GM23338 (cell line): Measurements from ENCODE around the gene ARL15. TPM values are rescaled to one million over a fixed set of nuclear protein-coding genes. Genes with fewer than 3 reads are reported as not detected.

Source experiments
- ATAC-seq: fragments of 200-7000 bp; cut with Tn5 transposase; 3 replicates; pipeline ENCODE4 v1.9.1; 2020
- DNase-seq: peaks from one replicate; pipeline ENCODE4 v3.0.0-alpha.2; 2015; ENCODE audit warnings: low spot score
- H2AFZ ChIP-seq: fragments of 200-600 bp; sonication (generic); 2 replicates; pipeline ENCODE4 v1.8.0; 2016; ENCODE audit warnings: antibody characterized with exemption, mild to moderate bottlenecking, moderate library complexity
- H3F3A ChIP-seq: fragments of 200-600 bp; sonication (generic); replicated peaks from 2 replicates; pipeline ENCODE4 v1.8.0; 2017; ENCODE audit warnings: antibody characterized with exemption, mixed run types, low read depth
- H3K27ac ChIP-seq: fragments of 200-600 bp; sonication (generic); 2 replicates; pipeline ENCODE4 v1.6.1; 2016; ENCODE audit warnings: low read depth
- H3K27me3 ChIP-seq: fragments of 200-600 bp; sonication (generic); 2 replicates; pipeline ENCODE4 v1.8.0; 2016; ENCODE audit warnings: mild to moderate bottlenecking, mixed run types, moderate library complexity; ENCODE audit not compliant: insufficient read depth
- H3K36me3 ChIP-seq: fragments of 200-600 bp; sonication (generic); 2 replicates; pipeline ENCODE4 v1.8.0; 2016; ENCODE audit warnings: mild to moderate bottlenecking; ENCODE audit not compliant: insufficient read depth
- H3K4me1 ChIP-seq: fragments of 200-600 bp; sonication (generic); 2 replicates; pipeline ENCODE4 v1.8.0; 2016; ENCODE audit warnings: mild to moderate bottlenecking, moderate library complexity; ENCODE audit not compliant: insufficient read depth
- H3K4me2 ChIP-seq: fragments of 200-600 bp; sonication (generic); 2 replicates; pipeline ENCODE4 v1.7.1; 2017; ENCODE audit warnings: mixed run types
- H3K4me3 ChIP-seq: fragments of 200-600 bp; sonication (generic); 2 replicates; pipeline ENCODE4 v1.6.1; 2016; ENCODE audit warnings: mixed run types
- H3K79me2 ChIP-seq: fragments of 200-600 bp; sonication (generic); replicated peaks from 2 replicates; pipeline ENCODE4 v1.8.0; 2017; ENCODE audit warnings: mild to moderate bottlenecking; ENCODE audit not compliant: insufficient read depth
- H3K9me2 ChIP-seq: fragments of 200-600 bp; sonication (generic); 2 replicates; pipeline ENCODE4 v1.8.0; 2017; ENCODE audit not compliant: insufficient read depth
- H4K20me1 ChIP-seq: fragments of 200-600 bp; sonication (generic); replicated peaks from 2 replicates; pipeline ENCODE4 v1.8.0; 2017; ENCODE audit warnings: mild to moderate bottlenecking; ENCODE audit not compliant: insufficient read depth
- H3K27ac Mint-ChIP-seq: 2 replicates; pipeline ENCODE4 v1.8.0; 2020; ENCODE audit warnings: inconsistent platforms, mild to moderate bottlenecking, moderate library complexity, mixed read lengths
- H3K27me3 Mint-ChIP-seq: 3 replicates; pipeline ENCODE4 v1.8.0; 2022; ENCODE audit warnings: low read depth, mild to moderate bottlenecking, moderate library complexity, mixed read lengths, inconsistent platforms; ENCODE audit not compliant: insufficient read depth, poor library complexity
- H3K36me3 Mint-ChIP-seq: 3 replicates; pipeline ENCODE4 v1.8.0; 2021; ENCODE audit warnings: low read depth, mild to moderate bottlenecking, inconsistent platforms, moderate library complexity, mixed read lengths
- H3K4me1 Mint-ChIP-seq: 3 replicates; pipeline ENCODE4 v1.8.0; 2020; ENCODE audit warnings: mild to moderate bottlenecking, inconsistent platforms, mixed read lengths
- H3K4me3 Mint-ChIP-seq: 3 replicates; pipeline ENCODE4 v1.8.0; 2021; ENCODE audit warnings: moderate library complexity, mild to moderate bottlenecking, inconsistent platforms, mixed read lengths
- H3K9me3 Mint-ChIP-seq: 3 replicates; pipeline ENCODE4 v1.8.0; 2020; ENCODE audit warnings: moderate library complexity, mild to moderate bottlenecking, inconsistent platforms, mixed read lengths
- CREB1 ChIP-seq: fragments of 250-450 bp; sonication (Bioruptor Pico); IDR thresholded peaks from 2 replicates; pipeline ENCODE4 v1.5.0; 2020; ENCODE audit warnings: low read depth, mild to moderate bottlenecking, moderate library complexity
- EZH2 ChIP-seq: fragments of 200-600 bp; sonication (generic); IDR thresholded peaks from one replicate; pipeline ENCODE4 v1.8.0; 2017; ENCODE audit warnings: antibody characterized with exemption, mild to moderate bottlenecking, low read depth; ENCODE audit not compliant: unreplicated experiment
- EZH2phosphoT487 ChIP-seq: fragments of 200-600 bp; sonication (generic); IDR thresholded peaks from one replicate; pipeline ENCODE4 v1.8.1; 2018; ENCODE audit warnings: antibody characterized with exemption; ENCODE audit not compliant: unreplicated experiment
- JUNB ChIP-seq: IDR thresholded peaks from one replicate; pipeline ENCODE4 v1.6.1; 2016; ENCODE audit warnings: antibody characterized with exemption; ENCODE audit not compliant: unreplicated experiment
- NANOG ChIP-seq: IDR thresholded peaks from 2 replicates; pipeline ENCODE4 v1.6.1; 2016; ENCODE audit warnings: antibody characterized with exemption, borderline replicate concordance
- POLR2AphosphoS5 ChIP-seq: IDR thresholded peaks from 2 replicates; pipeline ENCODE4 v1.6.1; 2016; ENCODE audit warnings: antibody characterized with exemption, low read depth
- ZNF331 ChIP-seq: fragments of 250-450 bp; sonication (Bioruptor Pico); IDR thresholded peaks from 2 replicates; pipeline ENCODE4 v1.5.0; 2020; ENCODE audit warnings: low read depth, mild to moderate bottlenecking, moderate library complexity
- polyA plus RNA-seq: library from polyadenylated mRNA; unstranded; fragments of >200 nt; fragmentation: Nextera tagmentation; extraction: Ambion mirVana; gene quantifications from 2 replicates; pipeline ENCODE4 v1.2.1, GENCODE V29; 2016
- total RNA-seq: library from RNA; depleted of rRNA; stranded (reverse); fragments of >200 nt; shearing (Covaris generic); gene quantifications from 2 replicates; pipeline ENCODE4 v1.2.3, GENCODE V29; 2014
- TF ChIP-seq, protein P1 (sequence below): IDR thresholded peaks from 2 replicates; pipeline ENCODE4 v1.6.1; 2016; ENCODE audit warnings: antibody characterized with exemption
- TF ChIP-seq, protein P2 (sequence below), 2 experiments: fragments of 200-600 bp in 1 of 2; sonication (generic) in 1 of 2; conservative IDR thresholded peaks; 2 replicates each; pipeline versions ENCODE4 v1.5.1 to v1.6.1; 2016 to 2017; ENCODE audit warnings: antibody characterized with exemption in 2 of 2, low read depth in 2 of 2, mild to moderate bottlenecking in 2 of 2, moderate library complexity in 1 of 2
- TF ChIP-seq, protein P3 (sequence below): fragments of 250-450 bp; sonication (Bioruptor Pico); IDR thresholded peaks from 2 replicates; pipeline ENCODE4 v1.5.0; 2020; ENCODE audit warnings: mild to moderate bottlenecking, moderate library complexity
- TF ChIP-seq, protein P4 (sequence below): IDR thresholded peaks from one replicate; pipeline ENCODE4 v1.6.1; 2018; ENCODE audit warnings: antibody characterized with exemption; ENCODE audit not compliant: unreplicated experiment

Gene ARL15
- total and polyA plus RNA-seq, 2 experiments from 2014 or later, result 13.0 to 54.0 TPM

GRCh38 chr5:54091307-54092130 is 218.9 kb downstream of the ARL15 start:
- H3K27ac Mint-ChIP-seq, result peak overlapping the region; percentile 54; the same call in 1 of the 2 replicates
- H3K4me1 Mint-ChIP-seq, result peaks cover 46% of the 10 kb centered on the region
- DNase-seq (no peak), ATAC-seq (peak; percentile 36; the same call in 1 of the 3 replicates)
- Histone ChIP-seq H3K9me2 (no peaks in the 10 kb centered on the region), H3K4me2 (0 out of 2 replicates have a peak overlapping the region, but pooled peaks have one; percentile 4), H3K27ac (no peak overlapping the region), H3K4me3 (no peak overlapping the region), H3K79me2 (no peaks in the 10 kb centered on the region), H4K20me1 (no peaks in the 10 kb centered on the region), H3K4me1 (peaks cover 39% of the 10 kb centered on the region), H3K36me3 (no peaks in the 10 kb centered on the region), H3F3A (no peaks in the 10 kb centered on the region), H2AFZ (no peak overlapping the region), H3K27me3 (no peaks in the 10 kb centered on the region)
- H3K27me3 Mint-ChIP-seq, result peaks cover 4% of the 10 kb centered on the region
- TF ChIP-seq, protein P1, sequence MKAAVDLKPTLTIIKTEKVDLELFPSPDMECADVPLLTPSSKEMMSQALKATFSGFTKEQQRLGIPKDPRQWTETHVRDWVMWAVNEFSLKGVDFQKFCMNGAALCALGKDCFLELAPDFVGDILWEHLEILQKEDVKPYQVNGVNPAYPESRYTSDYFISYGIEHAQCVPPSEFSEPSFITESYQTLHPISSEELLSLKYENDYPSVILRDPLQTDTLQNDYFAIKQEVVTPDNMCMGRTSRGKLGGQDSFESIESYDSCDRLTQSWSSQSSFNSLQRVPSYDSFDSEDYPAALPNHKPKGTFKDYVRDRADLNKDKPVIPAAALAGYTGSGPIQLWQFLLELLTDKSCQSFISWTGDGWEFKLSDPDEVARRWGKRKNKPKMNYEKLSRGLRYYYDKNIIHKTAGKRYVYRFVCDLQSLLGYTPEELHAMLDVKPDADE, result no peak
- TF ChIP-seq EZH2, result no peak
- no peak for TF ChIP-seq EZH2phosphoT487
- TF ChIP-seq CREB1 (CRISPR knock-in tag), result no peak
- no peak for TF ChIP-seq JUNB
- TF ChIP-seq, protein P2, sequence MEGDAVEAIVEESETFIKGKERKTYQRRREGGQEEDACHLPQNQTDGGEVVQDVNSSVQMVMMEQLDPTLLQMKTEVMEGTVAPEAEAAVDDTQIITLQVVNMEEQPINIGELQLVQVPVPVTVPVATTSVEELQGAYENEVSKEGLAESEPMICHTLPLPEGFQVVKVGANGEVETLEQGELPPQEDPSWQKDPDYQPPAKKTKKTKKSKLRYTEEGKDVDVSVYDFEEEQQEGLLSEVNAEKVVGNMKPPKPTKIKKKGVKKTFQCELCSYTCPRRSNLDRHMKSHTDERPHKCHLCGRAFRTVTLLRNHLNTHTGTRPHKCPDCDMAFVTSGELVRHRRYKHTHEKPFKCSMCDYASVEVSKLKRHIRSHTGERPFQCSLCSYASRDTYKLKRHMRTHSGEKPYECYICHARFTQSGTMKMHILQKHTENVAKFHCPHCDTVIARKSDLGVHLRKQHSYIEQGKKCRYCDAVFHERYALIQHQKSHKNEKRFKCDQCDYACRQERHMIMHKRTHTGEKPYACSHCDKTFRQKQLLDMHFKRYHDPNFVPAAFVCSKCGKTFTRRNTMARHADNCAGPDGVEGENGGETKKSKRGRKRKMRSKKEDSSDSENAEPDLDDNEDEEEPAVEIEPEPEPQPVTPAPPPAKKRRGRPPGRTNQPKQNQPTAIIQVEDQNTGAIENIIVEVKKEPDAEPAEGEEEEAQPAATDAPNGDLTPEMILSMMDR (conservative IDR thresholded peaks at IDR 0.05; ENCODE audit: low read depth in 2 of 2), result no peak
- TF ChIP-seq, protein P3, sequence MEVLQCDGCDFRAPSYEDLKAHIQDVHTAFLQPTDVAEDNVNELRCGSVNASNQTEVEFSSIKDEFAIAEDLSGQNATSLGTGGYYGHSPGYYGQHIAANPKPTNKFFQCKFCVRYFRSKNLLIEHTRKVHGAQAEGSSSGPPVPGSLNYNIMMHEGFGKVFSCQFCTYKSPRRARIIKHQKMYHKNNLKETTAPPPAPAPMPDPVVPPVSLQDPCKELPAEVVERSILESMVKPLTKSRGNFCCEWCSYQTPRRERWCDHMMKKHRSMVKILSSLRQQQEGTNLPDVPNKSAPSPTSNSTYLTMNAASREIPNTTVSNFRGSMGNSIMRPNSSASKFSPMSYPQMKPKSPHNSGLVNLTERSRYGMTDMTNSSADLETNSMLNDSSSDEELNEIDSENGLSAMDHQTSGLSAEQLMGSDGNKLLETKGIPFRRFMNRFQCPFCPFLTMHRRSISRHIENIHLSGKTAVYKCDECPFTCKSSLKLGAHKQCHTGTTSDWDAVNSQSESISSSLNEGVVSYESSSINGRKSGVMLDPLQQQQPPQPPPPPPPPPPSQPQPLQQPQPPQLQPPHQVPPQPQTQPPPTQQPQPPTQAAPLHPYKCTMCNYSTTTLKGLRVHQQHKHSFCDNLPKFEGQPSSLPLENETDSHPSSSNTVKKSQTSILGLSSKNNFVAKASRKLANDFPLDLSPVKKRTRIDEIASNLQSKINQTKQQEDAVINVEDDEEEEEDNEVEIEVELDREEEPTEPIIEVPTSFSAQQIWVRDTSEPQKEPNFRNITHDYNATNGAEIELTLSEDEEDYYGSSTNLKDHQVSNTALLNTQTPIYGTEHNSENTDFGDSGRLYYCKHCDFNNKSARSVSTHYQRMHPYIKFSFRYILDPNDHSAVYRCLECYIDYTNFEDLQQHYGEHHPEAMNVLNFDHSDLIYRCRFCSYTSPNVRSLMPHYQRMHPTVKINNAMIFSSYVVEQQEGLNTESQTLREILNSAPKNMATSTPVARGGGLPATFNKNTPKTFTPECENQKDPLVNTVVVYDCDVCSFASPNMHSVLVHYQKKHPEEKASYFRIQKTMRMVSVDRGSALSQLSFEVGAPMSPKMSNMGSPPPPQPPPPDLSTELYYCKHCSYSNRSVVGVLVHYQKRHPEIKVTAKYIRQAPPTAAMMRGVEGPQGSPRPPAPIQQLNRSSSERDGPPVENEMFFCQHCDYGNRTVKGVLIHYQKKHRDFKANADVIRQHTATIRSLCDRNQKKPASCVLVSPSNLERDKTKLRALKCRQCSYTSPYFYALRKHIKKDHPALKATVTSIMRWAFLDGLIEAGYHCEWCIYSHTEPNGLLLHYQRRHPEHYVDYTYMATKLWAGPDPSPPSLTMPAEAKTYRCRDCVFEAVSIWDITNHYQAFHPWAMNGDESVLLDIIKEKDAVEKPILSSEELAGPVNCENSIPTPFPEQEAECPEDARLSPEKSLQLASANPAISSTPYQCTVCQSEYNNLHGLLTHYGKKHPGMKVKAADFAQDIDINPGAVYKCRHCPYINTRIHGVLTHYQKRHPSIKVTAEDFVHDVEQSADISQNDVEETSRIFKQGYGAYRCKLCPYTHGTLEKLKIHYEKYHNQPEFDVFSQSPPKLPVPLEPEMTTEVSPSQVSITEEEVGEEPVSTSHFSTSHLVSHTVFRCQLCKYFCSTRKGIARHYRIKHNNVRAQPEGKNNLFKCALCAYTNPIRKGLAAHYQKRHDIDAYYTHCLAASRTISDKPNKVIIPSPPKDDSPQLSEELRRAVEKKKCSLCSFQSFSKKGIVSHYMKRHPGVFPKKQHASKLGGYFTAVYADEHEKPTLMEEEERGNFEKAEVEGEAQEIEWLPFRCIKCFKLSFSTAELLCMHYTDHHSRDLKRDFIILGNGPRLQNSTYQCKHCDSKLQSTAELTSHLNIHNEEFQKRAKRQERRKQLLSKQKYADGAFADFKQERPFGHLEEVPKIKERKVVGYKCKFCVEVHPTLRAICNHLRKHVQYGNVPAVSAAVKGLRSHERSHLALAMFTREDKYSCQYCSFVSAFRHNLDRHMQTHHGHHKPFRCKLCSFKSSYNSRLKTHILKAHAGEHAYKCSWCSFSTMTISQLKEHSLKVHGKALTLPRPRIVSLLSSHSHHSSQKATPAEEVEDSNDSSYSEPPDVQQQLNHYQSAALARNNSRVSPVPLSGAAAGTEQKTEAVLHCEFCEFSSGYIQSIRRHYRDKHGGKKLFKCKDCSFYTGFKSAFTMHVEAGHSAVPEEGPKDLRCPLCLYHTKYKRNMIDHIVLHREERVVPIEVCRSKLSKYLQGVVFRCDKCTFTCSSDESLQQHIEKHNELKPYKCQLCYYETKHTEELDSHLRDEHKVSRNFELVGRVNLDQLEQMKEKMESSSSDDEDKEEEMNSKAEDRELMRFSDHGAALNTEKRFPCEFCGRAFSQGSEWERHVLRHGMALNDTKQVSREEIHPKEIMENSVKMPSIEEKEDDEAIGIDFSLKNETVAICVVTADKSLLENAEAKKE, result no peak
- TF ChIP-seq POLR2AphosphoS5, result no peak
- no peak for TF ChIP-seq NANOG
- no peak for TF ChIP-seq ZNF331
- TF ChIP-seq, protein P4, sequence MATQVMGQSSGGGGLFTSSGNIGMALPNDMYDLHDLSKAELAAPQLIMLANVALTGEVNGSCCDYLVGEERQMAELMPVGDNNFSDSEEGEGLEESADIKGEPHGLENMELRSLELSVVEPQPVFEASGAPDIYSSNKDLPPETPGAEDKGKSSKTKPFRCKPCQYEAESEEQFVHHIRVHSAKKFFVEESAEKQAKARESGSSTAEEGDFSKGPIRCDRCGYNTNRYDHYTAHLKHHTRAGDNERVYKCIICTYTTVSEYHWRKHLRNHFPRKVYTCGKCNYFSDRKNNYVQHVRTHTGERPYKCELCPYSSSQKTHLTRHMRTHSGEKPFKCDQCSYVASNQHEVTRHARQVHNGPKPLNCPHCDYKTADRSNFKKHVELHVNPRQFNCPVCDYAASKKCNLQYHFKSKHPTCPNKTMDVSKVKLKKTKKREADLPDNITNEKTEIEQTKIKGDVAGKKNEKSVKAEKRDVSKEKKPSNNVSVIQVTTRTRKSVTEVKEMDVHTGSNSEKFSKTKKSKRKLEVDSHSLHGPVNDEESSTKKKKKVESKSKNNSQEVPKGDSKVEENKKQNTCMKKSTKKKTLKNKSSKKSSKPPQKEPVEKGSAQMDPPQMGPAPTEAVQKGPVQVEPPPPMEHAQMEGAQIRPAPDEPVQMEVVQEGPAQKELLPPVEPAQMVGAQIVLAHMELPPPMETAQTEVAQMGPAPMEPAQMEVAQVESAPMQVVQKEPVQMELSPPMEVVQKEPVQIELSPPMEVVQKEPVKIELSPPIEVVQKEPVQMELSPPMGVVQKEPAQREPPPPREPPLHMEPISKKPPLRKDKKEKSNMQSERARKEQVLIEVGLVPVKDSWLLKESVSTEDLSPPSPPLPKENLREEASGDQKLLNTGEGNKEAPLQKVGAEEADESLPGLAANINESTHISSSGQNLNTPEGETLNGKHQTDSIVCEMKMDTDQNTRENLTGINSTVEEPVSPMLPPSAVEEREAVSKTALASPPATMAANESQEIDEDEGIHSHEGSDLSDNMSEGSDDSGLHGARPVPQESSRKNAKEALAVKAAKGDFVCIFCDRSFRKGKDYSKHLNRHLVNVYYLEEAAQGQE, result no peak
- no peaks in the 10 kb centered on the region for H3K36me3 Mint-ChIP-seq
- no peak overlapping the region for H3K4me3 Mint-ChIP-seq
- no peaks in the 10 kb centered on the region for H3K9me3 Mint-ChIP-seq
